Cardiac muscle cell (in vitro differentiated cells and primary cell): ENCODE data around the gene RNF213. TPM values are rescaled to one million over a fixed set of nuclear protein-coding genes. Genes with fewer than 3 reads are reported as not detected.

Source experiments
- DNase-seq, 2 donors: peaks; one replicate each; pipeline versions ENCODE4 v3.0.0 to v3.0.0-alpha.2; 2010 to 2017; ENCODE audit warnings: low read depth in 1 of 2, low spot score in 1 of 2
- H3K27ac ChIP-seq: fragments of 200-600 bp; sonication (generic); 2 replicates; pipeline ENCODE4 v1.5.1; 2016
- H3K27me3 ChIP-seq: fragments of 200-600 bp; sonication (generic); 2 replicates; pipeline ENCODE4 v1.6.0; 2016; ENCODE audit warnings: control low read depth
- H3K36me3 ChIP-seq: fragments of 200-600 bp; sonication (generic); 2 replicates; pipeline ENCODE4 v1.5.1; 2016; ENCODE audit warnings: control low read depth
- H3K4me1 ChIP-seq: fragments of 200-600 bp; sonication (generic); 2 replicates; pipeline ENCODE4 v1.8.1; 2017; ENCODE audit warnings: low read depth, mild to moderate bottlenecking, mixed run types
- H3K4me3 ChIP-seq: fragments of 200-600 bp; sonication (generic); 2 replicates; pipeline ENCODE4 v1.5.1; 2016; ENCODE audit warnings: mild to moderate bottlenecking
- H3K9me3 ChIP-seq: fragments of 200-600 bp; sonication (generic); 2 replicates; pipeline ENCODE4 v1.5.1; 2017; ENCODE audit warnings: low read depth, mild to moderate bottlenecking, control low read depth
- CTCF ChIP-seq: IDR thresholded peaks from 2 replicates; pipeline ENCODE4 v1.5.1; 2012; ENCODE audit warnings: low read depth, mild to moderate bottlenecking, low read length
- polyA plus RNA-seq: library from polyadenylated mRNA; unstranded; fragments of >200 nt; fragmentation: Nextera tagmentation; extraction: Ambion mirVana; gene quantifications from 2 replicates; pipeline ENCODE4 v1.2.1, GENCODE V29; 2016
- total RNA-seq: library from RNA; depleted of rRNA; stranded (reverse); fragments of >200 nt; gene quantifications from 2 replicates; pipeline ENCODE4 v1.2.3, GENCODE V29; 2016

Gene RNF213
- total and polyA plus RNA-seq, 2 experiments from 2014 or later, result 11.5 to 24.9 TPM

- Histone ChIP-seq H3K36me3 (peaks cover 31% of the 10 kb centered on the region), H3K27me3 (no peaks in the 10 kb centered on the region), H3K27ac (no peak overlapping the region), H3K4me1 (no peaks in the 10 kb centered on the region), H3K9me3 (no peaks in the 10 kb centered on the region), H3K4me3 (no peak overlapping the region)
- no peak for TF ChIP-seq CTCF
- no peak for DNase-seq
Measured at GRCh38 chr17:80346498-80347275, 86.0 kb downstream of the RNF213 start.

- no peak overlapping the region for H3K27ac ChIP-seq
- H3K4me3 ChIP-seq, result no peak overlapping the region
- H3K27me3 ChIP-seq, result no peaks in the 10 kb centered on the region
- no peak for TF ChIP-seq CTCF
- H3K4me1 ChIP-seq, result no peaks in the 10 kb centered on the region
- no peaks in the 10 kb centered on the region for H3K9me3 ChIP-seq
- no peak for DNase-seq
- peaks cover 31% of the 10 kb centered on the region for H3K36me3 ChIP-seq
Measured at GRCh38 chr17:80347536-80347935, 86.9 kb downstream of the RNF213 start.

GRCh38 chr17:80347948-80348351 is 87.3 kb downstream of the RNF213 start:
- DNase-seq, result no peak
- Histone ChIP-seq H3K9me3 (no peaks in the 10 kb centered on the region), H3K4me1 (no peaks in the 10 kb centered on the region), H3K27me3 (no peaks in the 10 kb centered on the region), H3K27ac (no peak overlapping the region), H3K4me3 (no peak overlapping the region), H3K36me3 (peaks cover 31% of the 10 kb centered on the region)
- TF ChIP-seq CTCF, result no peak

GRCh38 chr17:80348551-80349150 is 88.0 kb downstream of the RNF213 start:
- Histone ChIP-seq H3K27ac (no peak overlapping the region), H3K36me3 (peaks cover 26% of the 10 kb centered on the region), H3K4me1 (no peaks in the 10 kb centered on the region), H3K4me3 (no peak overlapping the region), H3K9me3 (no peaks in the 10 kb centered on the region), H3K27me3 (no peaks in the 10 kb centered on the region)
- TF ChIP-seq CTCF, result no peak
- no peak for DNase-seq

GRCh38 chr17:80349151-80349651 is 88.5 kb downstream of the RNF213 start:
- Histone ChIP-seq H3K27me3 (no peaks in the 10 kb centered on the region), H3K4me3 (no peak overlapping the region), H3K4me1 (no peaks in the 10 kb centered on the region), H3K27ac (no peak overlapping the region), H3K9me3 (no peaks in the 10 kb centered on the region), H3K36me3 (peaks cover 26% of the 10 kb centered on the region)
- DNase-seq, result no peak
- no peak for TF ChIP-seq CTCF
